IPS-NIHi7 (cell line): Measurements from ENCODE around the gene ITGA1.

Source experiments
- DNase-seq: peaks from one replicate; pipeline ENCODE4 v3.0.0; 2012; ENCODE audit warnings: mixed read lengths; ENCODE audit errors: extremely low spot score

The ITGA1 gene

GRCh38 chr5:52997424-52997823 is 209.7 kb downstream of the ITGA1 start:
- no peak for DNase-seq

- no peak for DNase-seq
Measured at GRCh38 chr5:52998552-52999313, 211.0 kb downstream of the ITGA1 start.

- no peak for DNase-seq
Measured at GRCh38 chr5:52999344-52999949, 211.7 kb downstream of the ITGA1 start.

DNA sequence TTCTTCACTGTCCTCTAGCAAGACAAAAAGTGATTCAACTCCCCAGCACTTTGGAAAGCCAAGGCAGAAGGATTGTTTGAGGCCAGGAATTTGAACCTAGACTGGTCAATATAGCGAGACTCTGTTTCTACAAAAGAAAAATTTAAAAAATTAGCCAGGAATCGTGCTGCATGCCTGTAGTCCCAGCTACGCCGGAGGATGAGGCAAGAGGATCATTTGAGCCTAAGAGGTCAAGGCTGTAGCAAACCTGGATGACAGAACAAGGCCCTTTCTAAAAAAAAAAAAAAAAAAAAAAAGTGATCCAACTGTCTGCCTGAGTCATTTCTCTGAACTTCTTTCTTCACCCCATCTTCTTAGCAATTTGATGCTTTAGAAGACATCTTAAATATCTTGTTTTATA is 213.8 kb downstream of the ITGA1 start:
- DNase-seq: no peak

GRCh38 chr5:53002491-53002890 is 214.8 kb downstream of the ITGA1 start:
- DNase-seq: no peak

DNA sequence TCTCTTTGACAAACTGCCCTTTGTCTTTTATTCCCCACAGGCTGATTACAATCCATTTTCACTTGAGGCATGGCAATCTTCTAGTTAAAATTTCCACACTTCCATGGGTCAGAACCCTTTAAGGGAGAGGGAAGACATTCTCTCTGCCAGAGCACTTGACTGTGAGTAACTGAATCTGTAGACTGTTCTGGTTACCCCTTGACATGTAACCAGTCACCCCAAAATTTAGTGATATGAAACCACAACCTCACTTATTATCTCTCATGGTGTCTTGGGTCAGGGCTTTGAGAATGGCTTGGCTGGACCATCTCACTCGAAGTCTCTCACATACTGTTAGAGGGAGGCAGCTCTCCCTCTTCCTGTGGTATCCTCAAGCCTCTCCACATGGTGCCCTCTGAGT is 215.4 kb downstream of the ITGA1 start:
- no peak for DNase-seq

DNA sequence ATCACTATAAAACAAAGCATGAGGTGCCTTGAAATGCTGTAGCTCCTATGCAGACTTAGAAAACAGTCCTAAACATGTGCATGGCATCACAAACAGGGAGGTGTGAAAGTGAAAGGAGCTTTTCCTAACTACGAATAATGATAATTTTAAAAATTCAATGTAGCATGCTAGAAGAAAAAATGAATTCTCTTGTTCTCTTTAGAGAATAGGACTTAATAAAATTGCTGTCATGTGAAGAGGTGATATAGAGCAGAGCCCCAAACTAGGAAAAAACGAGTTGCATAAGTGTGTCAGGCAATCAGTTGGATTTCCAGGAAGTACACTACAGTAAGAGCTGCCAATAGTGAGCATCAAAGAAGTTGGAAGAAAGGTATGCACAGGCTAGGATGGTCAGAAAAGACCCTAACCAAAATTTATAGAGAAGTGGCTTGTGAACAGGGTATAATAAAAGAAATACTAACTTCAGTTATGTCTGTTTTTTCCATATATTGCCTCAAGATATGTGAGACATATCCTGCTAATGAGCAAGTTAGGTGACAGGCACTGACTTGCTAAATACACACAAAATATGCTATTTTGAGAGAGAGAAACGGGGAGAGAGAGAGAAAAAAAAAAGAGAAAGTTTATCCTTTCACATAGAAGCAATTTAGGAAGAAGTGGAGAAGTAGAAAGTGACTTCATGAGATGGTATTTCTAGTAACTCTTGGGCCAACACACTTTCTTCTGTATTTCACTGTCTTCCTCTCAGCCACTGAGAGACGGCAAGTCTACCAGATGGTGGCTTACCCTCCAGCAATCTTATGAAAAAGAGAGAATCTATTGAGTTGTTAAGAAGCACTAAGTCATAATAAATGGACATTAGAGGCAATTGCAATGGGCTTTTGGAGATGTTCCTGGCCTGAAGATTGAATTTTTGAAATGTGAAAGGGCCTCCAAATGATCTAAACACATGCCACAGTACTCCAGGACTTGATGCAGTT is 219.5 kb downstream of the ITGA1 start:
- DNase-seq: no peak

GRCh38 chr5:53008751-53009150 is 221.0 kb downstream of the ITGA1 start:
- no peak for DNase-seq
